ENCODE measurements around the gene TANGO6. TPM values are rescaled to one million over a fixed set of nuclear protein-coding genes. Genes with fewer than 3 reads are reported as not detected.

TANGO6 gene
- total and polyA plus RNA-seq, 12 donors, result 1.9 to 17.9 (median 10.9) TPM

GRCh38 chr16:68994324-68994723 lies 151.0 kb downstream of the TANGO6 start:
- intact Hi-C loops (cut with DNase I), result no loop called here
- no peak for DNase-seq
- Histone ChIP-seq H3K4me1 (replicated peaks in 1 of 2) (peaks cover 4 to 11% of the 10 kb centered on the region in 2 donors), H3K27me3 (no peaks in the 10 kb centered on the region), H3K36me3 (replicated peaks in 1 of 2) (no peaks in the 10 kb centered on the region), H3K9me3 (replicated peaks in 1 of 3) (no peaks in the 10 kb centered on the region), H3K4me3 (no peak overlapping the region), H3K27ac (no peak overlapping the region)
- 90 to 100% (median 98%) methylated on average over 1 of the region's 1 CpG for WGBS, 4 donors
- TF ChIP-seq POLR2A (IDR thresholded peaks at IDR 0.05) (no peak), CTCF (IDR thresholded peaks at IDR 0.05) (no peak)

DNA sequence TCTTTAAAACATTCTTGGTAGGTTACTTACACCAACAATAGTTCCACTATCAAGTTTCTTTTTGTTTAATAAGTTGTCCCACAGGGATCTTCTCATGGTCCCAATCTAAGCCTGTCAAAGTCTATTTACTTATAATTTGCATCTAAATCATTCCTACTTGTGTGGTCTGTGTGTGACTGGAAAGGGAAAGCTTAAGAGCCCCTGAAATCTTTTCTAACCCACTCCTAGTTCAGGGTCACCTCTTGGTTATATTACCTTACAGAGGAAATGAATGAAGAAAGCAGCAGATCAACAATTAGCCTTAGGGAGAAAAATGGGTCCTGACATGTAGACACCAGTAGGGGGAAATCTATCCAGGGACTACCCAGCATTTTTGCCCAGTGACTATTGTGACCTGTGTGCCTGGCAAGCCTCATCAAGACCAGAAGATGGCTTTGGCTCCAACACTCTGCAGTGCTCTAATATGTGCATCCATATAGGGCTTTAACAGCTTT lies 151.7 kb downstream of the TANGO6 start:
- DNase-seq, result no peak
- H3K4me1 ChIP-seq (replicated peaks in 1 of 2), result peaks cover 4 to 11% of the 10 kb centered on the region in 2 donors
- TF ChIP-seq POLR2A (IDR thresholded peaks at IDR 0.05) (no peak), CTCF (IDR thresholded peaks at IDR 0.05) (peak in 3 of 6 experiments; percentile 11 to 27 (median 15))
- no peaks in the 10 kb centered on the region for H3K27me3 ChIP-seq
- no peaks in the 10 kb centered on the region for H3K9me3 ChIP-seq (replicated peaks in 1 of 3)
- H3K27ac ChIP-seq, result no peak overlapping the region
- intact Hi-C loops (cut with DNase I), result no loop called here
- no peak overlapping the region for H3K4me3 ChIP-seq
- no peaks in the 10 kb centered on the region for H3K36me3 ChIP-seq (replicated peaks in 1 of 2)

DNA sequence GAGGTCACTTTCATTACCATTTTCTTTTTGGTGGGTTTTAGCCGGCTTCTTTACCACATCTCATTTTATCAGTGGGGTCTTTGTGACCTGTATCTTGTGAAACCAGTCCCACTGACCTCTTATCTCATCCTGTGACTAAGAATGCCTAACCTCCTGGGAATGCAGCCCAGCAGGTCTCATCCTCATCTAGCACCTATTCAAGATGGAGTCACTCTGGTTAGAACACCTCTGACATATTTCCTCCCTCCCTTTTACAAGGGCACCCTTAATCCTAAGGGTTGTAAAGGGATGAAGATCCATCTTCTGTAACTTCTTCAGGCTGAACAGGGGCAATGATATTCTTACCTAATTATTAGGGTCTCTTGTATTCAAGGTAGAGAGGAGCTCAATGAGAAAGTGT lies 154.2 kb downstream of the TANGO6 start:
- H3K4me1 ChIP-seq (replicated peaks in 1 of 2), result peaks cover 4 to 11% of the 10 kb centered on the region in 2 donors
- DNase-seq, result no peak
- H3K27me3 ChIP-seq, result no peaks in the 10 kb centered on the region
- no peak overlapping the region for H3K4me3 ChIP-seq
- no peaks in the 10 kb centered on the region for H3K9me3 ChIP-seq (replicated peaks in 1 of 3)
- no peaks in the 10 kb centered on the region for H3K36me3 ChIP-seq (replicated peaks in 1 of 2)
- TF ChIP-seq POLR2A (IDR thresholded peaks at IDR 0.05) (no peak), CTCF (IDR thresholded peaks at IDR 0.05) (no peak)
- intact Hi-C loops (cut with DNase I), result no loop called here
- WGBS, 4 donors, result 92 to 100% (median 98%) methylated on average over 1 of the region's 1 CpG
- H3K27ac ChIP-seq, result no peak overlapping the region

GRCh38 chr16:68999114-68999513 lies 155.8 kb downstream of the TANGO6 start:
- intact Hi-C loops (cut with DNase I), result no loop called here
- H3K9me3 ChIP-seq (replicated peaks in 1 of 3), result peaks cover 0 to 6% (median 0%) of the 10 kb centered on the region in 3 donors
- DNase-seq, result no peak
- WGBS, 4 donors, result 92 to 100% (median 100%) methylated on average over 1 of the region's 1 CpG
- peaks cover 4 to 11% of the 10 kb centered on the region in 2 donors for H3K4me1 ChIP-seq (replicated peaks in 1 of 2)
- no peaks in the 10 kb centered on the region for H3K36me3 ChIP-seq (replicated peaks in 1 of 2)
- H3K4me3 ChIP-seq, result no peak overlapping the region
- no peaks in the 10 kb centered on the region for H3K27me3 ChIP-seq
- H3K27ac ChIP-seq, result no peak overlapping the region
- TF ChIP-seq CTCF (IDR thresholded peaks at IDR 0.05) (no peak), POLR2A (IDR thresholded peaks at IDR 0.05) (no peak)

Data from adrenal gland (tissue), 12 donors.